IMR-90 (cell line): ENCODE data around the gene LIN52. TPM values are rescaled to one million over a fixed set of nuclear protein-coding genes. Genes with fewer than 3 reads are reported as not detected.

Source experiments
- ATAC-seq: fragments of 200-7000 bp; cut with Tn5 transposase; 2 replicates; pipeline ENCODE4 v1.9.1; 2020; ENCODE audit warnings: low read depth, mild to moderate bottlenecking, moderate library complexity
- BruUV-seq: library from RNA; stranded (reverse); fragments of 400-500 nt; replicated peaks from 2 replicates; lab custom pipeline; 2021; lab: Mats Ljungman, UMichigan
- CTCF ChIA-PET: fragments of 300-600 bp; formaldehyde crosslinking; extraction: SDS; loops from one replicate; lab custom pipeline; 2021; ENCODE audit warnings: antibody characterized with exemption; lab: Yijun Ruan, JAX
- POLR2A ChIA-PET: fragments of 300-600 bp; sonication (Branson Sonifier 250); formaldehyde crosslinking; loops from one replicate; lab custom pipeline; 2022; ENCODE audit warnings: antibody characterized with exemption; ENCODE audit not compliant: unreplicated experiment; lab: Charles Lee
- DNase-seq: peaks from one replicate; pipeline ENCODE4 v3.0.0; 2013
- H2AFZ ChIP-seq: replicated peaks from 2 replicates; pipeline ENCODE3; 2013; ENCODE audit warnings: low read length, mild to moderate bottlenecking; ENCODE audit not compliant: poor library complexity
- H2AK5ac ChIP-seq: 2 replicates; pipeline ENCODE4 v1.6.1; 2013; ENCODE audit warnings: low read depth, low read length, inconsistent platforms
- H2AK9ac ChIP-seq: replicated peaks from 2 replicates; pipeline ENCODE3; 2013; ENCODE audit warnings: mild to moderate bottlenecking, low read depth, low read length, moderate library complexity; ENCODE audit not compliant: poor library complexity
- H2BK120ac ChIP-seq: 2 replicates; pipeline ENCODE4 v1.6.1; 2013; ENCODE audit warnings: low read depth, low read length, inconsistent platforms
- H2BK15ac ChIP-seq: 3 replicates; pipeline ENCODE4 v1.6.1; 2013; ENCODE audit warnings: low read depth, low read length, inconsistent platforms
- H2BK20ac ChIP-seq: 2 replicates; pipeline ENCODE4 v1.6.1; 2013; ENCODE audit warnings: low read depth, mild to moderate bottlenecking, inconsistent platforms, low read length, moderate library complexity
- H2BK5ac ChIP-seq: 2 replicates; pipeline ENCODE4 v1.6.1; 2013; ENCODE audit warnings: mild to moderate bottlenecking, low read depth, low read length, inconsistent platforms; ENCODE audit not compliant: poor library complexity, severe bottlenecking
- H3K14ac ChIP-seq: replicated peaks from 2 replicates; pipeline ENCODE4 v1.6.1; 2013; ENCODE audit warnings: low read depth, low read length, inconsistent platforms
- H3K18ac ChIP-seq: 2 replicates; pipeline ENCODE4 v1.6.1; 2013; ENCODE audit warnings: low read depth, low read length, control low read depth
- H3K23ac ChIP-seq: 2 replicates; pipeline ENCODE4 v1.6.1; 2013; ENCODE audit warnings: low read depth, low read length, inconsistent platforms
- H3K27ac ChIP-seq: 2 replicates; pipeline ENCODE4 v1.5.1; 2013; ENCODE audit warnings: mild to moderate bottlenecking, control low read depth, low read length; ENCODE audit not compliant: insufficient read depth
- H3K27me3 ChIP-seq: 2 replicates; pipeline ENCODE4 v1.6.1; 2013; ENCODE audit warnings: low read length; ENCODE audit not compliant: control insufficient read depth, insufficient read depth
- H3K36me3 ChIP-seq: 2 replicates; pipeline ENCODE4 v1.6.1; 2013; ENCODE audit warnings: low read length, mixed read lengths; ENCODE audit not compliant: control insufficient read depth, insufficient read depth
- H3K4ac ChIP-seq: 2 replicates; pipeline ENCODE4 v1.6.1; 2013; ENCODE audit warnings: low read depth, low read length, inconsistent platforms
- H3K4me1 ChIP-seq: 2 replicates; pipeline ENCODE4 v1.6.1; 2013; ENCODE audit warnings: low read length, mixed read lengths; ENCODE audit not compliant: control insufficient read depth, insufficient read depth
- H3K4me2 ChIP-seq: 2 replicates; pipeline ENCODE4 v1.6.1; 2013; ENCODE audit warnings: low read depth, mild to moderate bottlenecking, control low read depth, low read length, moderate library complexity
- H3K4me3 ChIP-seq: 2 replicates; pipeline ENCODE4 v1.5.1; 2013; ENCODE audit warnings: low read depth, mild to moderate bottlenecking, control low read depth, low read length, moderate library complexity; ENCODE audit not compliant: insufficient read depth
- H3K56ac ChIP-seq: 2 replicates; pipeline ENCODE4 v1.6.1; 2013; ENCODE audit warnings: low read length, inconsistent platforms; ENCODE audit not compliant: insufficient read depth; ENCODE audit errors: extremely low read depth
- H3K79me1 ChIP-seq, 2 experiments: 2 replicates each; pipeline ENCODE4 v1.6.1; 2013; ENCODE audit warnings: low read length in 2 of 2, inconsistent platforms in 1 of 2, low read depth in 1 of 2
- H3K9ac ChIP-seq: 2 replicates; pipeline ENCODE4 v1.6.1; 2013; ENCODE audit warnings: low read depth, low read length, control low read depth
- H3K9me1 ChIP-seq: 2 replicates; pipeline ENCODE4 v1.6.1; 2013; ENCODE audit warnings: low read length, inconsistent platforms; ENCODE audit not compliant: insufficient read depth
- H3K9me3 ChIP-seq: 2 replicates; pipeline ENCODE4 v1.6.1; 2013; ENCODE audit warnings: low read length; ENCODE audit not compliant: control insufficient read depth, insufficient read depth
- H4K20me1 ChIP-seq: 2 replicates; pipeline ENCODE4 v1.6.1; 2013; ENCODE audit warnings: low read length, inconsistent platforms; ENCODE audit not compliant: insufficient read depth
- H4K5ac ChIP-seq: 2 replicates; pipeline ENCODE4 v1.6.1; 2013; ENCODE audit warnings: mild to moderate bottlenecking, low read depth, low read length, control low read depth
- H4K8ac ChIP-seq, 2 experiments: 2 replicates each; pipeline ENCODE4 v1.6.1; 2013; ENCODE audit warnings: low read depth in 2 of 2, low read length in 2 of 2, control low read depth in 1 of 2, inconsistent platforms in 1 of 2
- H4K91ac ChIP-seq: 2 replicates; pipeline ENCODE4 v1.6.1; 2013; ENCODE audit warnings: low read depth, low read length, inconsistent platforms; ENCODE audit not compliant: insufficient read depth
- CHD1 ChIP-seq: IDR thresholded peaks from 2 replicates; pipeline ENCODE4 v1.6.1; 2012; ENCODE audit warnings: low read depth, low read length, improper control_type of control experiment
- MXI1 ChIP-seq: IDR thresholded peaks from 2 replicates; pipeline ENCODE4 v1.6.1; 2012; ENCODE audit warnings: low read depth, mild to moderate bottlenecking, low read length, moderate library complexity, borderline replicate concordance
- NFE2L2 ChIP-seq: fragments of 150-350 bp; IDR thresholded peaks from 2 replicates; pipeline ENCODE4 v1.6.1; 2016; ENCODE audit warnings: low read depth, mild to moderate bottlenecking, low read length
- RAD21 ChIP-seq: IDR thresholded peaks from 2 replicates; pipeline ENCODE4 v1.6.1; 2012; ENCODE audit warnings: low read length, improper control_type of control experiment
- SMC3 ChIP-seq: fragments of 150-350 bp; IDR thresholded peaks from 2 replicates; pipeline ENCODE4 v1.6.1; 2016; ENCODE audit warnings: low read depth, mild to moderate bottlenecking, antibody characterized with exemption, low read length, moderate library complexity
- USF2 ChIP-seq: fragments of 150-350 bp; IDR thresholded peaks from 2 replicates; pipeline ENCODE4 v1.6.1; 2017; ENCODE audit warnings: mild to moderate bottlenecking, antibody characterized with exemption, low read length, low read depth
- WGBS, 2 experiments: methylation state at CpG; one replicate each; pipeline versions ENCODE4 v1.1.5 to v1.1.7; 2013; ENCODE audit warnings: missing lambda C conversion rate in 2 of 2; ENCODE audit not compliant: insufficient read length in 1 of 2; ENCODE audit errors: extremely low coverage in 2 of 2; 5-methylcytosine and 5-hydroxymethylcytosine counted together
- dilution Hi-C: fragments of 300-500 bp; cut with HindIII; formaldehyde crosslinking; loops from one replicate; pipeline ENCODE4 v1.14.3; 2018; ENCODE audit warnings: low sequenced_read_pairs; ENCODE audit not compliant: unreplicated experiment
- in situ Hi-C: fragments of 300-500 bp; cut with MboI; formaldehyde crosslinking; loops from 3 replicates; pipeline ENCODE4 v1.14.3; 2019; ENCODE audit warnings: low sequenced_read_pairs, inconsistent platforms, mixed read lengths
- intact Hi-C: fragments of 100-400 bp; cut with micrococcal nuclease; formaldehyde crosslinking; loops from 2 replicates; pipeline ENCODE4 v1.10.0; 2022
- polyA plus RNA-seq, 3 experiments: library from polyadenylated mRNA; depleted of rRNA; stranded (reverse); fragments of >200 nt; gene quantifications; 2 replicates each; pipeline ENCODE4 v1.2.3, GENCODE V29; 2012; ENCODE audit warnings: low replicate concordance in 1 of 3
- total RNA-seq: library from RNA; depleted of rRNA; stranded (reverse); fragments of >200 nt; gene quantifications from 2 replicates; pipeline ENCODE4 v1.2.3, GENCODE V29; 2012

LIN52 gene
- total and polyA plus RNA-seq, 2 of the 4 experiments (the other 2 are of a cell fraction): 6.1 to 11.5 TPM

DNA sequence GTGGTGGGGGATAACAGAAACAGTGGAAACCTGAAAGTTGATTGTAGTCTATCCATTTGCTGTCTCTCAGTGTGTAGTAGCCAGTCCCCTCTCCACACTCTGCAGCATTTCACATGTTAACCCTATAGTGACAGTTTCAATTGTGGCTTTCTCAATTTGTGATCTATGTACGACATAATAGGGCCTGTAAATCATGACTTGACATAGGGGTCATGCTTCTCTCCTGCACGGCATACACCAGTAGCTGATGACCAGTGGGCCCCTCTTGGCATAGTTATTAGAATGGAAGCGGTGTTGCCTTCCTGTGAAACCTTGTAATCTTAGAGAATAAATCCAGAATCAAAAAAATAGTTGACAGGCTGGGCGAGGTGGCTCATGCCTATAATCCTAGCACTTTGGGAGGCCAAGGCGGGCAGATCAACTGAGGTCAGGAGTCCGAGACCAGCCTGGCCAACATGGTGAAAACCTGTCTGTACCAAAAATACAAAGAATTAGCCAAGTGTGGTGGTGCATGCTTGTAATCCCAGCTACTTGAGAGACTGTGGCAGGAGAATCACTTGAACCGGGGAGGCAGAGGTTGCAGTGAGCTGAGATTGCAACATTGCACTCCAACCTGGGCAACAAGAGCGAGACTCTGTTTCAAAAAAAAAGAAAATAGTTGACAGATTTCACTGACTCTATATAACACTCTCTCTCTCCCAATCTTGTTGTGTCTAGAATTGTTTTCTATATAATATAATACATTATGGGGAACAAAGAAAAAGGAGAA is 109.9 kb downstream of the LIN52 start:
- Histone ChIP-seq H3K4me3 (no peak overlapping the region), H4K5ac (no peak overlapping the region), H3K9me3 (no peaks in the 10 kb centered on the region), H3K79me1 (no peaks in the 10 kb centered on the region), H3K36me3 (peaks cover 9% of the 10 kb centered on the region; the same call in 1 of the 2 replicates), H3K56ac (no peak overlapping the region), H3K27ac (no peak overlapping the region), H3K14ac (no peak overlapping the region), H3K27me3 (no peaks in the 10 kb centered on the region), H3K18ac (no peak overlapping the region), H2AK5ac (no peak overlapping the region), H4K91ac (no peak overlapping the region), H2BK5ac (no peak overlapping the region), H3K4me2 (no peak overlapping the region), H3K9ac (no peak overlapping the region), H3K4ac (no peak overlapping the region), H4K20me1 (no peaks in the 10 kb centered on the region), H3K9me1 (0 out of 2 replicates have a peak, but pooled peaks cover 3% of the 10 kb centered on the region), H2BK20ac (no peak overlapping the region), H3K4me1 (no peaks in the 10 kb centered on the region), H3K23ac (no peak overlapping the region), H2BK120ac (no peak overlapping the region), H2AK9ac (no peak overlapping the region), H2BK15ac (no peak overlapping the region), H2AFZ (no peak overlapping the region), H4K8ac (no peak overlapping the region)
- ATAC-seq (no peak), DNase-seq (no peak)
- WGBS, 2 experiments: 94% methylated on average over 3 of the region's 8 CpGs; no CpG with 5 or more reads in 1 of the 2 experiments
- dilution Hi-C loops: no loop called here
- ChIA-PET CTCF (no interaction called here), POLR2A (no interaction called here)
- no TSS peak for BruUV-seq
- intact Hi-C loops: no loop called here
- in situ Hi-C loops: no loop called here
- TF ChIP-seq USF2 (no peak), NFE2L2 (no peak), MXI1 (no peak), CHD1 (no peak), RAD21 (no peak), SMC3 (no peak)
